ENCODE results near the gene TRABD.

GRCh38 chr22:50180727-50181521 lies 4.8 kb upstream of the TRABD start:
- TF ChIP-seq ARNT (IDR thresholded peaks at IDR 0.05) (no peak), SUZ12 (IDR thresholded peaks at IDR 0.05) (no peak), CTBP1 (IDR thresholded peaks at IDR 0.05; ENCODE audit: borderline replicate concordance) (no peak), SP1 (IDR thresholded peaks at IDR 0.05) (no peak)
- TF ChIP-seq, protein P1, sequence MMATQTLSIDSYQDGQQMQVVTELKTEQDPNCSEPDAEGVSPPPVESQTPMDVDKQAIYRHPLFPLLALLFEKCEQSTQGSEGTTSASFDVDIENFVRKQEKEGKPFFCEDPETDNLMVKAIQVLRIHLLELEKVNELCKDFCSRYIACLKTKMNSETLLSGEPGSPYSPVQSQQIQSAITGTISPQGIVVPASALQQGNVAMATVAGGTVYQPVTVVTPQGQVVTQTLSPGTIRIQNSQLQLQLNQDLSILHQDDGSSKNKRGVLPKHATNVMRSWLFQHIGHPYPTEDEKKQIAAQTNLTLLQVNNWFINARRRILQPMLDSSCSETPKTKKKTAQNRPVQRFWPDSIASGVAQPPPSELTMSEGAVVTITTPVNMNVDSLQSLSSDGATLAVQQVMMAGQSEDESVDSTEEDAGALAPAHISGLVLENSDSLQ (IDR thresholded peaks at IDR 0.05) = no peak
